GOT3 (cell line): ENCODE measurements around the gene CRB1.

Experiments
- DNase-seq: peaks from one replicate; lab custom pipeline; 2025; ENCODE audit warnings: mixed read lengths; lab: John Stamatoyannopoulos, UW

Gene CRB1

DNA sequence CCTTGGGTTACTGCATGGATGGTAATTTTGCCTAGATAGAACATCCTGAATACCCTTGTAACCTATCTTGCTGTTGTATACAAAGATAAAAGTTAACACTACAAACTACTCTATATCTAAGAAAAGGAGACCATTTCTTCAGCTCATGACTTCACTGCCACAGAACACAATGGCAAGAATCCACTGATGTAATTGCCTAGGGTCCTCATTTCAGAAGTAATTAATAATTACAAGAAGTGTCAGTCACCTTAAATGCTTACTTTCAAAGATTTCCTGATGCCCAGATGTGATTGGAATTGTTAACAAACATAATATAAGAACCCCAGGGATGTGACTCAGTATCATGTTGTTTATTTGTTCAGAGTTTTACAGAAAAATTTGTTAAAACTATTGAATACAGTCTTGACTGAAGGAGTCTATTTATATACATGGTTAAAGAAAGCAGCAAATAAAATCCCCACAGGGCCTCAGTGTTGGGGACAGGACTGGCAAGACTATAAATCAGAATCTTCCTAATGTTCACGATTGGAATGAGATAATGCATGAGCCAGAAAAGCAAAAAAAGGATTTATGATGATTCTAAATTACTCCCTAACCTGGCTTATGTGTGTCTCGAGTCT lies 83.9 kb downstream of the CRB1 start:
- no peak for DNase-seq

DNA sequence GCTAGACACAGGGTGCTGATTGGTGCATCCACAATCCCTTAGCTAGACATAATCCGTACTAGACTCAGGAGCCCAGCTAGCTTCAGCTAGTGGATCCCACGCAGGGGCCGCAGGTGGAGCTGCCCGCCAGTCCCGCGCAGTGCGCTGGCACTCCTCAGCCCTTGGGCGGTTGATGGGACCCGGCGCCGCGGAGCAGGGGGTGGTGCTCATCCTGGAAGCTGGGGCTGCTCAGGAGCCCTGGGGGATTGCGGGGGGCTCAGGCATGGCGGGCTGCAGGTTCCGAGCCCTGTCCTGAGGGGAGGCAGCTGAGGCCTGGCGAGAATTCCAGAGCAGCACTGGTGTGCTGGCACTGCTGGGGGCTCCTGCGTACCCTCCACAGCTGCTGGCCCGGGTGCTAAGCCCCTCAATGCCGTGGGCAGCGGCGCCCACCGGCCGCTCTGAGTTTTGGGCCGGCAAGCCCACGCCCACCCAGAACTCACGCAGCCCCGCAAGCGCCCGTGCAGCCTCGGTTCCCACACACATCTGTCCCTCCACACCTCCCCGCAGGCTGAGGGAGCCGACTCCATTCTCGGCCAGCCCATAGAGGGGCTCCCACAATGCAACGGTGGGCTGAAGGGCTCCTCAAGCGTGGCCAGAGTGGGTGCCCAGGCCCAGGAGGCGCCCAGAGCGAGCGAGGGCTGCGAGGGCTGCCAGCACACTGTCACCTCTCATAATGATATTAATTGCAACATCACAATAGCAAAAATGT lies 87.4 kb downstream of the CRB1 start:
- no peak for DNase-seq

DNA sequence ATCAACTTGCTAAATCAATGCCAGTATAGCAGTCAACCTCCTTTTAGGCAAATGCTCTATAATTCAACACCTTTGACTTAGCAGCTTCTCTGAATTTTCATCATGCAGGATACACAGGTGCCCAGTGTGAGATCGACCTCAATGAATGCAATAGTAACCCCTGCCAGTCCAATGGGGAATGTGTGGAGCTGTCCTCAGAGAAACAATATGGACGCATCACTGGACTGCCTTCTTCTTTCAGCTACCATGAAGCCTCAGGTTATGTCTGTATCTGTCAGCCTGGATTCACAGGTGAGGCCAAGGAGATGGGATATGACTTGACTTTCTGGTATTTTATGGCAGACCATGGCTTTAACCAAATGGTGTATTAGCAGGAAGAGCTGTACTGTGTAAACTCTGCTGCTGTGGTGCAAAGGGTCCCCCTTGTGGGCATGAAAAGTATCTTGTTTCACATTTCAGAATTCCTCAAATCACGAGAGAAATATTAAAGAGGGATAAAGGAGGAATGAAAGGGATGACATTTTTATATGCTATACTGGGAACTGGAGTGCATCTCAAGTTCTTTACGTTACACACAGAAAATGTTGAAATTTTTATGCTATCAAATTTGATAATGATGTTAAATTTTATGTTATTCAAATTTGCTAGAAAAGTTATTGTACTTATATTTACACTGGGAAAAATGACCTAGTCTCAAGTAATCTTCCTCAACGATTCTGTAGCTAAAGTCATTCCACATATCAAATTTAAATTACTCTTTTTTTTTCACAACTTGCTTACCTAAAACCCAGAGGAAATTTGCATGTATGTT lies 88.9 kb downstream of the CRB1 start:
- no peak for DNase-seq

DNA sequence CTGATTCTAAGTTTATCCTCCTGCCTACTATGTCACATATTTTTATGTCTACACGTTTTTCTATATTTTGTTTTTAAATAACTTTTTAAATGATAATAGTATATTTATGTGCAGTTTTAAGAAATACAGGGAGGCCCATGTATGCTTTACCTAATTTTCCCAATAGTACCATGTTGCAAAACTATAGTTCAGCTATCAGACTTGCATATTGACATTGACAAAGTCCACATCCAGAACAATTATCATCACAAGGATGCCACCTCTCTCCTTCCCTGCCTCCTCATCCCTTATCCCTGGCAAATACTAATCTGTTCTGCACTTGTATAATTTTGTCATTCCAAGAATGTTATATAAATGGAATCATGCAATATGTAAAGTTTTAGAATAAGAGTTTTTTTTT lies 90.9 kb downstream of the CRB1 start:
- DNase-seq: no peak

DNA sequence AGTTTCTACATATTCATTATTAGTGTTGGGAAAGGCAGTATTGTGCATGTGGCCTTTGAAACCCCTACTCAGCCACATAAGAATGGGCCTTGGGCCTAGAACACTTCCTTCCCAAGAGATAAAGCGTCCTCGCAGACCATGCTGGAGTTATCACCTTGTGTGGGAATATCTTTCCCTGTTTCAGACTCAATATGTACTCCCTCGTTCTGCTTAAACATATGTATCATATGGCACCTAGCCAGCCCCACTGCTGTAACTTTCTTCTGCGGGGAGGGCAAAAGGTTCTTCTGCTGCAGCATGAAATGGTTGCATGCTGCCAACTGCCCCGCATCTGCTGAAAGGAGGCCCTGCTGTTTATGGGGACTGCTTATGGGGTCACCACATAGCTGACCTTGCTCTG lies 92.0 kb downstream of the CRB1 start:
- no peak for DNase-seq

DNA sequence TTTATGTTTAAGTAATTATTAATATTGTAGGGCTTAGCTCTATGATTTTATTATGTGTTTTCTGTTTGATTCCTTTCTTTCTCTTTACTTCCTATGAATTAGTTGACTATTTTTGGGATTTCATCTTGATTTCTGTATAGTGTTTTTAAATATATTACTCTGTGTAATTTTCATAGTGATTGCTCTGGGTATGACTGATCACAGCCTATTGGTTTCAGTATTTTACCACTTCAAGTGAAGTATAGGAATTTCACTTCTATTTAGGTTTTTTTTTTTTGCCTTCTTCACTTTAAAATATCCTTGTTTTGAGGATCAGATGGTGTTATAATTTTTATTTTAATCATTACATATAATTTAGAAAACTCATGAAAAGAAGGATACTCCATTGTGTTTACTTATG lies 94.8 kb downstream of the CRB1 start:
- DNase-seq: no peak

DNA sequence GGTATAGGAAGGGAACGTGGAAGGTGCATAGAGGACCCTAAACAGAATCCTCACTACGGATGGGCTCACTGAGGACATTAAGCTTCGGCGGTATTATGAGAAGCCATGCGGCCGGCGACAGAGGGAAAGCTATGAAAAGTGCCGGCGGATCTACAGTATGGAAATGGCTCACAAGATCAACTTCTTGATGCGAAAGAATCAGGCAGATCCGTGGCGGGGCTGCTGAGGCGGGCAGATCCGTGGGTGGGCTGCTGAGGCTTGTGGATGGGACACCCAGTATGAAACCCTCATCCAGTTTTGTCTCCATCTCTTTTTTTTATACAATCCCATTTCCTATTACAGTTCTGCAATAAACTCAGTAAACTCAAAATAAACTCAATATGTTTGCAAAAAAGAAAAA lies 95.8 kb downstream of the CRB1 start:
- DNase-seq: no peak

DNA sequence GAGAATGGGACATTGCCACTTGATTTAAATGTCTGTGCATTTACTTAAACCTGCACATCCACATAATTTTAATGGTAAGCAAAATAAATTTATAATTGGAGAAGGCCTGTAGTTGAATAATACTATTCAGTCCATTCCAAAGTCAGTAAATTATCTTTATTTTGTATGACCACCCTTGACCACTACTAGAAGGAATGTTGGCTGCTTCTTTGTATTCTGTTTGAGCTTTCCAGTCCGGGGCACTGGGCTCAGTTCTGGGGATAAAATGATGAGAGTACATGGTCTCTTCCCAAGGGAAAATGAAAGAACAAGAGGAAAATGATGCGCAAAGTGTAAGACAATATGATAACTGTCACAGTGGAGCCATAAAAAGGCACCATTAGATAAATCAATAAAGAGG lies 98.9 kb downstream of the CRB1 start:
- DNase-seq: no peak

DNA sequence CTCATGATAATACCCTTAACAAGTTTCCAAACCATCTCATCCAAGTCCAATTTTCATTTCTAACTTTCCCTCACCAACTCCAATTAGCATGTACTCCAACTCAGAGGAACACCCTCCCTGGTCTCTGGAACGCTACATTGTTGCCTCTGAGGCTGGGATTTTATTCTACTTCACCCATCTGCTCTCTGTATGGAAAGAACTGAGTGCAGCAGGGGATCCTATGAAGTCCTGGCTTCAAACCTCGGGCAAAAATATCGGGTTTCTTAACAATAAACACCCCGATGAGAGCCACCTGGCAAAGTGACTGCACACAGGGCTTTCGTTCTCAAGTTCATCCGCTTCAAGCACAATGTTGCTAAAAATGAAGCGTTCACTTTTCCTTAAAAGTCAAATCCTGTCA lies 99.6 kb downstream of the CRB1 start:
- no peak for DNase-seq

DNA sequence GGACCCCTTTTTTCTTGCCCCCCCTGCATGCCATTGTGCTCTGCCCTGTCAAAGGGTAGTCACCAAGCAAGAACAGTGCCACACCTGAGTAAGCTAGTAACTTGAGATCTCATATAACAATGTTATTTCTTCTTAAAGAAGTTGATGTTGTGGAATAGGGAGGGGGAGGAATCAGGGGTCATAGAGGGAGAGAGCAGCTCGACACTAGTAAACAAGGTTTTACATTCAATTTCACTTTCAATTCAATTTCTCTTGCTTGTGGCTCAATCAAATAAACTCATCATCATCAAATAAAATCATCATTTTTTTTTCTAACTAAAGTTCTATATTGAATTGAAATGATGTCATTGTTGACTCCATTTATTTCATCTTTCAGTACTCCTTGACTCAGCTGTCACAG lies 106.4 kb downstream of the CRB1 start:
- DNase-seq: no peak

DNA sequence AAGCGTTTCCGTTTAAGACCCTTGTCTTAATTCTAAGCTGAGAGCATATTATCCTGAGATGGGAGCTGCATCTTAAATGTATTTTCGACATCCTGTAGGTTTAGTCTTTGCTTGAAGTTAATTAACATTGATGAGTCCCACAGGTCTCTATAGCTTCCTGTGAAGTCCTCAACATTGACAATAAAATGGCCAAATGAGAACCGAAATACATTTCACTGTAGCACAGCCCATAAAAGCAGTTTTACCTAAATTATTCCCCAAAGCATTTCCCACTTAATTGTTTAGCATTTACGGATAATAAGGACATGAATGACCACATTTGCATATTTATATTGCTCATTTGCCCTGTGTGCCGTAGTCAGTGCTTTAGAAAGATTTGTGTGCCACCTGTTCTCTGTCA lies 116.4 kb downstream of the CRB1 start:
- DNase-seq: no peak

DNA sequence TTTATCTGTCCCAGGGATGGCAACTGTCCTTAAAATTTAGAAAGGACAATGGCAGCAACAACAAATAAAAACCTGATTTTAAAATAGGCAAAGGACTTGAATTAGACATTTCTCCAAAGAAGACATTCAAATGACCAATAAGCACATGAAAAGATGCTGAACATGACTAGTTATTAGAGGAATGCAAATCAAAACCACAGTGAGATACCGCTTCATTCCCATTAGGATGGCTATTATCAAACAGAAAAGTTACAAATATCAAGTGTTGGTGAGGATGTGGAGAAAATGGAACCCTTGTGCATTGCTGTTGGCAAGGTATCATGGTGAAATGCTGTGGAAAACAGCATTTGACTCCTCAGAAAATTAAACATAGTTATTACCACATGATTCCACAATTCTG lies 120.7 kb downstream of the CRB1 start:
- no peak for DNase-seq

DNA sequence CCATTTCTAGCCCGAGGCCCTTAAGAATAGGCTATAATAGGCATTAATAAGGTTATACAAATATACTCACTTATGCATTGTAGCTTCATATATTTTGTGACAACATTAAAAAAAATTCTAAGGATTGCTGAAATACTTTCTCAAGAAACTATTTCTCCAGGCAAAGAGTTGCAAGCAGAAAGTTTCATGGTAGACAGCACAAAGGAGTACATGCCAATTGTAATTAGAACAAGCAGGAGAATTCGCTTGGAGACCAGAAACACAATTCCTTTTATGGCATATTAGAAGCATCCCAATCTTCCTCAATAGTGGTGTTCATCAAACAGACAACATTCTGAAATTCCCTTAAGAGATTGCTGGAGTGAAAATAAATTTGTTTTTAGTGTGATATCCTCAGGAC lies 122.8 kb downstream of the CRB1 start:
- DNase-seq: no peak

DNA sequence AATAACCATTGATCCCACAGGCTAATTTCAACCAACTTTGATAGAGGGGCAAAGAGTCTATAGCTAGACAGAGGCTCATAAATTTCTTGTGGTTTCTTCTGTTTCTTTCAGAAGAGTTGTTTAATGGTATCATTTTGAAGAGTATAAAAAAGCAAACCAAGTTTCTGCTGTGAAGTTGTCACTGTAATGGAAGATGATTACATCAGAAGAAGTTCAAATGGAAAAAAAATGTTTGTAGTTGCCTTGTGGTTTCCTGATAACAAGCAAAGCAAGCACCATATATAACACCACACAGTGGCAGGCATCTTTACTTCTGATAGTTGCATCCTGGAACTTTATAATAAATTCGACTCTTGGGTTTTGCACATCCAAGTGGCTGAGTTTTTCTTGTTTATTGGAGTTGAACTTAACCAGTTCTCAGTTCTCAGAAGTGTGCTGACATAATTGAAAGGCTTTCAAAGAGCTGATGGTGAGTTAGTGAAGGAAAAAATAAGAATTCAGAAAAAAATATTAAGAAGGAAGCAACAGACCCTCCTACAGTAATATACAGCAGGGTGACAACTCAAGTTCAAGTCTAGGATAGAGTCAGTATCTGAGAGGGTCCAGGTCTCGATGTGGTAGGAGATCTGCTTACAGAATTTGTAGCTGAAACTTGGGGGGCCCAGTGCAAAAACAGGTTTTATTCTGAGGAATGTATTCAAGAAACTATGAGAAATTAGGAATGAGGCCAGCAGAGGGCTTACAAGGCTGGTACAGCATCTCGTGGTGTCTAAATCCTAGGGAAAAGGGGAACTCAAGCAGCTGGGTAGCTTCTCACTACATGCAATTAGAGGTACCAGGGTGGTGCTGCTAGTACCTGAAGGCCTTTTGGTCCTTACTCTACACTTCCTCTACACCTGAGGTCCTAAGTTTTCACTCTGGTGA lies 123.5 kb downstream of the CRB1 start:
- no peak for DNase-seq

DNA sequence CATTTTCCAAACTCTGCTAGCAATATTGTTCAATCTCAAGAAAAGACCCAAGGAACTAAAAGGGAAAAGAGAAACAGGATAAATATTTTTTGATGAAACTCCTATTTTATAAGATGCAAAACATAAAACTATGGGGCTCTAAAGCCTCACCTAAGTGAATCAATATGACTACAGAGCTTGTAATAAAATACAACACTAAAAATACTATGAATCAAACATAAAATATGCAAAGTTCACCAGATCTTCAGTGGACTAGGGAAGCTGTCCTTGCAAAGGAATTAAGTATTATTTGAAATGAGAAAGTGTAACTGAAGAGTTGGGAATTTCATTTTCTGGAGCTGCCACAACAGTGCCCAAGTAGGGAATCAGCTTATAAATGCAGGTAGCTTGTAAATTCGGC lies 124.5 kb downstream of the CRB1 start:
- no peak for DNase-seq

DNA sequence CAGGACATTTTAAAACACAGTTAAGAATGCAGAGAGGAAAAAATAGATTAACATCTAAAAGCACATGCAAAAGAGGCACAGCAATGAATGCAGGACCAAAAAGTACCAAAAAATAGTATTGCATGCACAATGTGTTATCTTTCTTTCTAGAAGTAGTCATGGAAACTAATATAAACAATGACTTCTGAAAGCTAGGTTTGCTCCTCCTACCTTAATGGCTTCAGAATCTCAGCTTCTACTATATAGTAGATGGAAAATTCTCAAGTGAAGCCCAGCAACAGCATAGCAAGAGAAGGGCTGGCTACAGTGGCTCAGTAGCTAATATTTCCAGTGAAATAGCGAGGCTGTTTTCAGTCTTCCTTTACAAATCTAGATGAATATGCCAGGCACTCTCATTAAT lies 125.1 kb downstream of the CRB1 start:
- DNase-seq: no peak

DNA sequence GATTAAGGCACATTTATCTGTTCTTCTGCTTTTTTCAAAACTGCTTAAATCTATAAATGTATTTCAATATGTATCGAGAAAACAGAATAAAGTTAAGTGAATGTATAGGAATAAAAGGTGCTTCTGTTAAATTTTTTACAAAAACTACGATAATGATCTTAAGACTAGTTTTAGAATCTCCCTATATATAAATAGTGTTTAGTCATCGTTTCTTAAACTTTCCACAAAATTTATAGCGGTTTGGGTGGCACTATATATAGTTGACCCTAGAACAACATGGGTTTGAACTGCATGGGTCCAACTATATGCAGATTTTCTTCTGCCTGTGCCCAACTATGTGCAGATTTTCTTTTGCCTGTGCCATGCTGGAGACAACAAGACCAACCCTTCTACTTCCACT lies 125.7 kb downstream of the CRB1 start:
- DNase-seq: no peak

DNA sequence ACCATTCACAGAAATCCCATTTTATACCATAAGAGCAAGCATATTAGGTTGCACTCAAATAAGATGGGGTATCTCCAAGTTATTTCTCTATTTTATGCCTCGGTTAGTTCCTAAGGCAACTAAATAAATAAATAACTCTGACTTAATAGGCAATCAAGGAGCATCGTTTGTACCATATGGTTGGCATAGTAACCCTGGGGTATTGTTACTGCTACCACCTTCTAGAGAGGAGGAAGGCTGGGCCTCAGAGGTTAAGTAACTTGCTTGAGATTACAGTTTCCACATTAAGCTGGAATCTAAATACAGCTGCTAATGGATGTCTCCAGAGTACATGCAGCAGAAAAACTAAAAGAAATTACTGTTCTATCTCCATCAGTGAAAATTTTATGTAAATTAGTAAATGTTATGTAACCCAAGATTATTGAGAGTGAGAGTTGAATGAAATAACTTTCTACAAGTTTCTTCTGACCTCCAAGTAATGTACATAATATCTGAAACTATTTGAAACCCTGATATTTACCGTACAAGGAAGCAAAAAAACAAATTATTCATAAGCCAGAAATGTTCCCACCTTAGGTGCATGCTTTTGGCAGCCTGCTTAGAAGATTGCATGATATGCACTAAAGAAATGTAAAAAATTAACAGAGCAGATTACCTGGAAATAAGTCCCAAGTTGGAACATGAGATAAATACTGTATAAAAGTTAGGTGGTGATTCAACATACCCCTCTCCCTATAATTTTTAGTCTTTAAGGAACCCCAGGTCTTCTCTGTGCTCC lies 127.0 kb downstream of the CRB1 start:
- DNase-seq: no peak

DNA sequence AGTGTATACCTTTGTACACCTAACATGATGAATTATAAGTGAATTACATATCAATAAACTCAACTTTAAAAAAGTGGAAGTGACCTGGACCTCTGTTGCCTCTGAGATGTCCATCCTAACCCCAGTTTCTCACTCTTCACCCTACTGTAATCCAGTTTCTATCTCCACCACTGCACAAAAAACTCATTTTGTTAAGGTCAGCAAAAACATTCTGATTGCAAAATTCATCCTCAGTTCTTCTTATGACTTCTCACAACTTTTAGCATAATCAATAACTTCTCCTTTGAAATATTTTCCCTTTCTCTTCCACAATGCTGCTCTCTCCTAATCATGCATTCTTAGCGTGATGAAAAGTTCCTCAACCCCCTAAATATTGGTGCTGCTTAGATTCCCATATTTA lies 129.8 kb downstream of the CRB1 start:
- DNase-seq: no peak

DNA sequence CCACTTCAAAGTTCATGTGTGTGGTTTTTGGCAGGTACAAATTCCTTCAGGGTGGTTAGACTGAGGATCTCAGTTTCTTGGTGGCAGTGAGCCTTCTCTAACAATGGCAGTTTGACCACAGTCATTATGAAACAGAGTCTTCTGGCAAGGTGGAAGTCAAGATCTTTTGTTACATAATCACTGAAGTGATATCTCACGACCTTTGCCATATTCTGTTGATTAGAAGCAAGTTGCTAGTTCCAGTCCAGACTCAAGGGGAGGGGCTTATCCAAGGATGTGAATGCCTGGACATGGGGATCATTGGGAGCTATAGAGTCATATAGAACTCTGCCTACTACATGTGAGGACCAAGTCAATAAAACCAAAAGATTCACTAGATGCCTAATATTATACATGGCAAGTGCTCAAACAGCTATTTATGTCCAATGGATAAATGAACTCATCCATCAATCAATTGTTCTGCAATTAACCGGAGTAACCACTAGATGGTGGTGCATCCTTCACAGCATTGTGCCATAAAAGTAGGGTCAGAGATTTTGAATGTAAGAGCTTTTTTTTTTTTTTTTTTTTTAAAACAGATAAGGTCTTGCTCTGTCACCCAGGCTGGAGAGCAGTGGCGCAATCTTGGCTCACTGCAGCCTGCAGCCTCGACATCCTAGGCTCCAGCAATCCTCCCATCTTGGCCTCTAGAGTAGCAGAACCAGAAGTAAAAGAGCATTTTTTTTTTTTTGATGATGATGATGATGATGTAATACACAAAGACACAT lies 131.9 kb downstream of the CRB1 start:
- no peak for DNase-seq

DNA sequence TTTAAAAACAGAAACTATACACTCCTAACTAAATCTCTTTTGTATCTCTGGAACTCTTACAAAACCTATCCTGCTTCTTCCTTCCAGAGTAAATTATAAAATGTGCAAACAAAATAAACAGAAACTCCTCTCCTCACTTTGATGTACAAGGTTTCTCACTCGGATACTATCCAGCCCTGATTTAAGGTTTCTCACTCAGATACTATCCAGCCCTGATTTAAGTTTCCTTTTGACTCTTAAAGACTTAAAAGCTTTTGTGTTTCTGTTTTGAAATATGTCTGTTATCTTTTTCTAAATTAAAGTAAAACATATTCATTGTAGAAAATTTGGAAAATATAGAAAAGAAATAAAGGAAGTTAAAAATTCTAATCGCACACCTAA lies 132.5 kb downstream of the CRB1 start:
- no peak for DNase-seq
